Endodermal cell (in vitro differentiated cells): ENCODE results near the gene CDC14B. TPM values are rescaled to one million over a fixed set of nuclear protein-coding genes. Genes with fewer than 3 reads are reported as not detected.
A peak's percentile ranks its signal among the peaks of the same experiment; 100 is the strongest.

ENCODE experiments used
- DNase-seq: peaks from one replicate; pipeline ENCODE4 v3.0.0-alpha.2; 2017
- H3K27ac ChIP-seq: 2 replicates; pipeline ENCODE4 v1.5.1; 2013; ENCODE audit warnings: mild to moderate bottlenecking, low read depth, low read length, moderate library complexity
- H3K27me3 ChIP-seq: 2 replicates; pipeline ENCODE4 v1.6.1; 2013; ENCODE audit warnings: mild to moderate bottlenecking, low read length, moderate library complexity; ENCODE audit not compliant: insufficient read depth, control insufficient read depth, poor library complexity, severe bottlenecking
- H3K36me3 ChIP-seq: 2 replicates; pipeline ENCODE4 v1.7.0; 2013; ENCODE audit warnings: mild to moderate bottlenecking, low read length, moderate library complexity; ENCODE audit not compliant: control insufficient read depth, insufficient read depth
- H3K4me1 ChIP-seq: one replicate; pipeline ENCODE4 v1.7.0; 2013; ENCODE audit warnings: low read length; ENCODE audit not compliant: control insufficient read depth, insufficient read depth
- H3K4me3 ChIP-seq: 2 replicates; pipeline ENCODE4 v1.5.1; 2013; ENCODE audit warnings: mild to moderate bottlenecking, low read length, moderate library complexity
- H3K9ac ChIP-seq: 2 replicates; pipeline ENCODE4 v1.6.1; 2013; ENCODE audit warnings: mild to moderate bottlenecking, low read length, moderate library complexity; ENCODE audit not compliant: poor library complexity, severe bottlenecking; ENCODE audit errors: extremely low read depth
- H3K9me3 ChIP-seq: 2 replicates; pipeline ENCODE4 v1.6.1; 2013; ENCODE audit warnings: mild to moderate bottlenecking, low read length, moderate library complexity; ENCODE audit not compliant: control insufficient read depth
- H3K27ac Mint-ChIP-seq: 2 replicates; pipeline ENCODE4 v1.8.0; 2020; ENCODE audit warnings: mixed read lengths
- H3K27me3 Mint-ChIP-seq: 2 replicates; pipeline ENCODE4 v1.8.0; 2021; ENCODE audit warnings: mild to moderate bottlenecking, mixed read lengths; ENCODE audit not compliant: insufficient read depth
- H3K36me3 Mint-ChIP-seq: 2 replicates; pipeline ENCODE4 v1.8.0; 2020; ENCODE audit warnings: low read depth, mixed read lengths
- H3K4me1 Mint-ChIP-seq: 2 replicates; pipeline ENCODE4 v1.8.0; 2020; ENCODE audit warnings: mixed read lengths
- H3K4me3 Mint-ChIP-seq: 2 replicates; pipeline ENCODE4 v1.8.0; 2020; ENCODE audit warnings: mild to moderate bottlenecking, moderate library complexity, mixed read lengths
- H3K9me3 Mint-ChIP-seq: 2 replicates; pipeline ENCODE4 v1.8.0; 2020; ENCODE audit warnings: mild to moderate bottlenecking, mixed read lengths
- CTCF ChIP-seq: fragments of 200-600 bp; sonication (generic); conservative IDR thresholded peaks from 2 replicates; pipeline ENCODE4 v1.5.0; 2021; ENCODE audit warnings: antibody characterized with exemption, mild to moderate bottlenecking
- WGBS, 2 experiments: methylation state at CpG; one replicate each; pipeline versions ENCODE4 v1.1.5 to v1.1.7; 2013; ENCODE audit warnings: missing lambda C conversion rate in 2 of 2, mixed read lengths in 1 of 2; ENCODE audit not compliant: insufficient coverage in 1 of 2, insufficient read length in 1 of 2; 5-methylcytosine and 5-hydroxymethylcytosine counted together
- total RNA-seq, 2 donors: library from RNA; stranded (reverse); fragmentation: NEBNext Ultra II Directional in 1 of 2; extraction: Animal tissue kit (Norgen Biotek cat#: 25700) in 1 of 2; gene quantifications; 2 replicates in 1 of 2; 3 replicates in 1 of 2; pipeline ENCODE4 v1.2.1, GENCODE V29; 2021

CDC14B gene
- total RNA-seq, 2 donors from 2014 or later = 47.5 to 48.3 TPM

GRCh38 chr9:96621618-96622017, 2.0 kb upstream of the CDC14B start:
- 63 to 67% methylated on average over 1 to 4 of the region's 4 CpGs for WGBS, 2 experiments
- no peak for TF ChIP-seq CTCF
- peak overlapping the region; percentile 63 for H3K4me3 Mint-ChIP-seq

GRCh38 chr9:96620832-96621269, 1.2 kb upstream of the CDC14B start:
- H3K27ac ChIP-seq = no peak overlapping the region
- Mint-ChIP-seq H3K4me1 (peaks cover 31% of the 10 kb centered on the region), H3K9me3 (no peaks in the 10 kb centered on the region), H3K27ac (peak overlapping the region; percentile 92), H3K4me3 (peak overlapping the region; percentile 63), H3K36me3 (no peaks in the 10 kb centered on the region), H3K27me3 (peaks cover 4% of the 10 kb centered on the region)
- peak overlapping the region; percentile 81 for H3K4me3 ChIP-seq
- peak; percentile 56 for TF ChIP-seq CTCF
- H3K36me3 ChIP-seq = no peaks in the 10 kb centered on the region
- 10 to 12% methylated on average over 6 to 7 of the region's 7 CpGs for WGBS, 2 experiments
- H3K27me3 ChIP-seq = no peaks in the 10 kb centered on the region
- DNase-seq = peak; percentile 80
- H3K9ac ChIP-seq = peak overlapping the region; percentile 38
- H3K4me1 ChIP-seq = peaks cover 8% of the 10 kb centered on the region
- no peaks in the 10 kb centered on the region for H3K9me3 ChIP-seq

More at GRCh38 chr9:96621618-96622017, 2.0 kb upstream of the CDC14B start:
- H3K4me1 ChIP-seq = peaks cover 8% of the 10 kb centered on the region
- peaks cover 4% of the 10 kb centered on the region for H3K27me3 Mint-ChIP-seq
- peak overlapping the region; percentile 35 for H3K27ac Mint-ChIP-seq
- H3K27me3 ChIP-seq = no peaks in the 10 kb centered on the region
- no peak overlapping the region for H3K9ac ChIP-seq
- no peaks in the 10 kb centered on the region for H3K9me3 ChIP-seq
- H3K9me3 Mint-ChIP-seq = no peaks in the 10 kb centered on the region
- no peaks in the 10 kb centered on the region for H3K36me3 Mint-ChIP-seq
- H3K36me3 ChIP-seq = no peaks in the 10 kb centered on the region
- peaks cover 31% of the 10 kb centered on the region for H3K4me1 Mint-ChIP-seq
- DNase-seq = peak; percentile 49
- H3K27ac ChIP-seq = no peak overlapping the region
- peak overlapping the region; percentile 81 for H3K4me3 ChIP-seq

- H3K27ac ChIP-seq = no peak overlapping the region
- Mint-ChIP-seq H3K36me3 (no peaks in the 10 kb centered on the region), H3K4me1 (peaks cover 31% of the 10 kb centered on the region)
Measured at GRCh38 chr9:96620181-96620514, 505 bp upstream of the CDC14B start.

More at GRCh38 chr9:96620181-96620514, 505 bp upstream of the CDC14B start:
- no peak for DNase-seq
- Histone ChIP-seq H3K27me3 (no peaks in the 10 kb centered on the region), H3K9me3 (no peaks in the 10 kb centered on the region), H3K36me3 (no peaks in the 10 kb centered on the region), H3K9ac (peak overlapping the region; percentile 45), H3K4me3 (peak overlapping the region; percentile 81), H3K4me1 (peaks cover 8% of the 10 kb centered on the region)
- peak overlapping the region; percentile 63 for H3K4me3 Mint-ChIP-seq
- H3K27ac Mint-ChIP-seq = peak overlapping the region; percentile 92
- H3K9me3 Mint-ChIP-seq = no peaks in the 10 kb centered on the region
- TF ChIP-seq CTCF = no peak
- H3K27me3 Mint-ChIP-seq = peaks cover 4% of the 10 kb centered on the region
- WGBS, 2 experiments = 20 to 36% methylated on average over 9 to 11 of the region's 11 CpGs
